ENCODE measurements around the gene TMEM187.

The TMEM187 gene

DNA sequence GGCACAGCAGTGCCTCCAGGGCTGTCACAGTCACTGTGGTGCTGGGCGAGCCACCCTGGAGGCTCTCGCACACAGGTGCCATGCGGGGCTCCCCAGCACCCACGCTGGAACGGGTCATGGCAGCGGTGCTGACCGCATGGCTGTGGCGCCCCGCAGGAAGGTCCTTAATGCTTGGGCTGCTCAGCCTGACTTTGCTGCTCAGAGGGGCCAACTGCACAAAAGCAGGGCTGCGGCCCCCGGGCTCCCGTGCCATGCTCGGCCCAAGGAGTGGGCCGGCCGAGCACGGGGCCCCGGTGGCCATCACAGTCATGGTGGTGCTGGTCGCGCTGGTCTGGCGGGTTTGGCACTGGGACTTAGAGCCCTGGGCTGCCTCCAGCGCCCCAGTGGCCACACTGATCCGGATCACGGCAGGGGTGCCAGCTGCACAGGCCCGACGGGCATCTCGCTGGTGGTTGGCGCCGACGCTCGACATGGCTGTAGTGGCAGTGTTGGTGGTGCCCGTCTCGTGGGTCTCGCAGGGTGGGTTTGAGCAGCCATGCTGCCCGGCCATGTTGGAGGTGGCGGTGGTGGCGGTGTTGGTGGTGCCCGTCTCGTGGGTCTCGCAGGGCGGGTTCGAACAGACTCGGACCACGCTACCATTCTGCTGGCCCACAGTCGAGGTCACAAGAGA is 17.9 kb upstream of the TMEM187 start:
- DNase-seq (ENCODE audit: low read depth), result no peak

- no peak for DNase-seq (ENCODE audit: low read depth)
Observed at GRCh38 chrX:153955228-153955732, 17.3 kb upstream of the TMEM187 start.

- no peak for DNase-seq (ENCODE audit: low read depth)
Observed at GRCh38 chrX:153956044-153956907, 16.3 kb upstream of the TMEM187 start.

- no peak for DNase-seq (ENCODE audit: low read depth)
Observed at GRCh38 chrX:153957224-153957623, 15.3 kb upstream of the TMEM187 start.

DNA sequence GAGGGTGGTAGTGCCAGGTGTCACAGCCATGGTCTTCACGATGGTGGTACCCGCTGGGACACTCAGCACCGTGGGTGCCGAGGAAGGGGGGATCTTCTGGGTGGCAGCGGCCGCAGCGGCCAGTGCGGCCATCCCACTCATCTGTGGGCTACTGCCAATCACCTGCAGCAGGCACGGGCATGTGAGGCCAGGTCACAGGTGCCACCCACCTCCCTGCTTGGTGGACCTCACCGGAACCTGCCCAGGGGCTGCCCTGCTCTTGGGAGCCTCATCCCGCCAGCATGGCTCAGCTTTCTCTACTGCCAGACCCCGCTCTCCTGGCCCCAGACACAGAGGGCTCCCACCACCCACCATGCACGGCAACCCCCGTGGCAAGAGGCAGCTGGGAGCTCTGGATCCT is 13.9 kb upstream of the TMEM187 start:
- DNase-seq (ENCODE audit: low read depth), result no peak

- DNase-seq (ENCODE audit: low read depth), result no peak
Observed at GRCh38 chrX:153959649-153960048, 12.9 kb upstream of the TMEM187 start.

DNA sequence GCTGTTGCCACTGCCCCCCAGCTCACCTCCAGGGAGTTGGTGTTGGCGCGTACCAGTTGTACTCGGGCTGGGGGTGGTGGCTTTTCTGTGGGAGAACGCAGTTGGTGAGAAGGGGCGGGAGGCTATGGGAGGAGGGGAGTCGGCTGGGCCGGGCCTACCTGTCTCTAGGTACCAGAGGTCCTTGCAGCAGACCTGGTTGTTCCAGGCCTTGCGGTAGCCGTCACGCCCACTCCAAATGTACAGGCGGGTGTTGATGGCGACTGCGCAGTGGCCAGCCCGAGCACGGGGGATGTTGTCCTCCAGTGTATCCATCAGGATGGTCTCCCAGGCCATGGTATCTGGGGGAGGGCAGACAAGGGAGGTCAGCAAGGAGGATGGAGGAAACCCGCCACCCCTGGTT is 12.5 kb upstream of the TMEM187 start:
- DNase-seq (ENCODE audit: low read depth), result no peak

DNA sequence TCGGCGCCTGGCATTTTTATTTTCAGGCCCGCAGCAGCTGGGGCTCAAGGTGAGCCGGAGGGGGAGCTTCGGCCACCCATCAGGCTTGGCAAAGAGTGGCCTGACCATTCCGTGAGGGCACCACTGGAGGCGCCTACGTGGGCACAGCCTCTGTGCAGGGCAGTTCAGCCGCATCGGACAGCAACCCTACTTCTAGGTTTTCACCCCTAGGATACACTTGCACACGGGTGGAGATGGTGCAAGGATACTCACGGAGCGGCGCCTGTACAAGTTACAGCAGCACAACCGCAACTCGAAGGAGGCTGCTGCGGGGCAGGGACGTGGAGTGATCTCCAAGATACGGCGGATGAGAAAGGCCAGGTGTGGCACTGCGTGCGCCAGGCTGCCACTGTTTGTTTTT is 11.8 kb upstream of the TMEM187 start:
- DNase-seq (ENCODE audit: low read depth), result no peak

- DNase-seq (ENCODE audit: low read depth), result no peak
Observed at GRCh38 chrX:153961292-153961691, 11.3 kb upstream of the TMEM187 start.

DNA sequence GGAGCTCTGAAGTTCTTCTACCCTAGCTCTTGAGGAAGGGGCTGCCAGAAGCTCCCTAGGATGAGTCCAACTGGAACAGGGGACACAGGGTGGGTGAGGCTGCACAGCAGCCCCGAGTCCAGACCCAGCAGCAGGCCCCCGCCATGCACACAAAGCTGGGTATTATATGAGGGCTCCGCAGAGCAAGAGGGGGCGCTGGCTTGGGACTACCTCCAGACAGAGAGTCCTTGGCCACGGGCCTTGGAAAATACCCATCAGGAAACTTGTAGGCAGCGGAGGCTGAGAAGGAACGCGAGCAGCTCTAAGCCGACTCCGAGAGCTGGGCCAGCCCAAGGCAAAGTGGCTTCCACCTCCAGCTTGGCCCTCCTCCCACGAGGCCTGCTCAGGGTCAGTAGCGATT is 9.0 kb upstream of the TMEM187 start:
- no peak for DNase-seq (ENCODE audit: low read depth)

- no peak for DNase-seq (ENCODE audit: low read depth)
Observed at GRCh38 chrX:153964105-153964504, 8.4 kb upstream of the TMEM187 start.

DNA sequence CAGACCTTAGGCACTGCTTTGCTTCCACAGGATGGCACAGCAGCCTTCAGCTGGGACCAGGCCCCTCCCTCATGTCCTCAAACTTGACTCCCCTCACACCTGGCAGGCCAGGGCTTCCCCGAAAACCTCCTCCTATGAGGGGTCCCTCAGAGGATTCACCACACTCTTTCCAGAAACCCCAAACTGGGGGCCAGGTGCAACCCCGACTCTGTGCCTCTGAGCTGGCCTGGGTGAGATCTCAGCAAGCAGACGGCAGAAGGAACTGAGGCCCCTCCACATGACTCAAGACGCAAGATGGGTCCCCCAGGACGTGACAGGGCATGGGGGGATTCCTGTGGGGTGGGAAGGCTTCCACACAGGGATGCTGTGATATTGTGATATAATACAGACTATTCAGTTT is 7.1 kb upstream of the TMEM187 start:
- DNase-seq (ENCODE audit: low read depth), result no peak

DNA sequence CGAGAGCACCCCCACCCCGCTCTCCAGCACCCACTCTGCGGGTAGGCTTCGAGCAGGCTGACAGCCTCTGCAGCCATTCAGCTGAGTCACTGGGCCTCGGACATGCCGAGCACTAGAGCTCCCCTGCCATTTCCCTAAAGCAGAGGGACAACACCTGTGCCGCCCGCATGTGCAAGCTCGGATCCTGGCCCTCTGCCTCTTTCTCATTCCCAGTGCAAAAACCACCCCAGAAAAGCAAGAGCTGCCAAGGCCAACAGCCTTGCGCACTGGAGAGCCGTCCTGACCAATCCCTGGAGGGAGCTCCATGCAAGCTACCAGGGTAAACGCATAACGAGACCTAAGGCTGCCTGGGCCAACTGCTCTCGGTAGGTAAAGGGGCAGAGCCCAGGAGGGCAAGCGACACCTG is 6.3 kb upstream of the TMEM187 start:
- DNase-seq (ENCODE audit: low read depth), result no peak

GRCh38 chrX:153966841-153967535 is 5.6 kb upstream of the TMEM187 start:
- no peak for DNase-seq (ENCODE audit: low read depth)

DNA sequence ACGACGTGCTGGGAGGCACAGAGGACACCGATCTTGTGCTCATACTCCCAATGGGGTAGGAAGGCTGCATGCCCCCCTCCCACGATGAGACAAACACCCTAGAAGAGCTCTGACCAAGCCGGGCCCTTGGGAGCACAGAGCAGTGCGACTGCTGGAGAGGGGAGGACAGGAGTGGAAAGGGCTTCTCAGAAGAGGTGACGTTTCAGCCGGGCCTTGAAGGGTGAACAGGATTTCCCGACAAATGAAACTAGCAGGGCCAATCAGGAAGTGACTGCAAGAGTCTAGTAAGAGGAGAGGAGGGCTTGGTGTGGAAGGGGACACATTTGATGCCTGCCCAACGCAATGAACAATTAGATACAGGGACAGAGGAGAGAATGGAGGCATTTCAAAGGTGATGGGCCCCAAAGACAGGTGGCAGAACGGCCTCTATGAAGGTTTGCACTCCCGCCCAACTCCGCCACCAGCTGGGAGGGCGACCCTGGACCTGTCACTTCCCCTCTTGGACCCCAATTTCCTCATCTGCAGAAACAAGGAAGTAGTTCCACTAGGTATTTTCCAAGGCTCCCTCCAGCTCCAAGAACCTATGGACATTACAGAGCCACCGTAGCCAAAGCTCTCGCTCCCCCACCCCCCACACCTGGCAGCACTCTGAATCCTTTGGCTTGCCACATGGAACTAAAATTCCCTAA is 4.9 kb upstream of the TMEM187 start:
- DNase-seq (ENCODE audit: low read depth), result no peak

- DNase-seq (ENCODE audit: low read depth), result no peak
Observed at GRCh38 chrX:153968255-153968654, 4.3 kb upstream of the TMEM187 start.

DNA sequence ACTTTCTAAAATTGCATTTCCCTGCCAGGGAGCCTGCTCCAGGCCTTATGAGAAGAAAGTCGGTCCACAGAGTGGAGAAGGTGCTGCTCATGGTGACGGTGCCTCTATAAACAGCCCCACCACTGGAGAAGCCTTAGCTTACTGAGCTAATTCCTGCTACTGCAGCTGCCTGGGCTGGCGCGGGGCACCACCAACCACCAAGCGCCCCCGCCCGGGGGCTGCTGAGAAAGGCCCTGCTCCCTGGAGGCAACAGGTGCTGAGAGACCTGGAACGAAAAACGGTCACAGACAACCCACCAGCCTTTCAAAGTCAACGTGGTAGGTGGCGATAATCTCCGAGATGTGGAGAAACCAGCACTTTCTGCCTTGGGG is 3.8 kb upstream of the TMEM187 start:
- DNase-seq (ENCODE audit: low read depth), result no peak

DNA sequence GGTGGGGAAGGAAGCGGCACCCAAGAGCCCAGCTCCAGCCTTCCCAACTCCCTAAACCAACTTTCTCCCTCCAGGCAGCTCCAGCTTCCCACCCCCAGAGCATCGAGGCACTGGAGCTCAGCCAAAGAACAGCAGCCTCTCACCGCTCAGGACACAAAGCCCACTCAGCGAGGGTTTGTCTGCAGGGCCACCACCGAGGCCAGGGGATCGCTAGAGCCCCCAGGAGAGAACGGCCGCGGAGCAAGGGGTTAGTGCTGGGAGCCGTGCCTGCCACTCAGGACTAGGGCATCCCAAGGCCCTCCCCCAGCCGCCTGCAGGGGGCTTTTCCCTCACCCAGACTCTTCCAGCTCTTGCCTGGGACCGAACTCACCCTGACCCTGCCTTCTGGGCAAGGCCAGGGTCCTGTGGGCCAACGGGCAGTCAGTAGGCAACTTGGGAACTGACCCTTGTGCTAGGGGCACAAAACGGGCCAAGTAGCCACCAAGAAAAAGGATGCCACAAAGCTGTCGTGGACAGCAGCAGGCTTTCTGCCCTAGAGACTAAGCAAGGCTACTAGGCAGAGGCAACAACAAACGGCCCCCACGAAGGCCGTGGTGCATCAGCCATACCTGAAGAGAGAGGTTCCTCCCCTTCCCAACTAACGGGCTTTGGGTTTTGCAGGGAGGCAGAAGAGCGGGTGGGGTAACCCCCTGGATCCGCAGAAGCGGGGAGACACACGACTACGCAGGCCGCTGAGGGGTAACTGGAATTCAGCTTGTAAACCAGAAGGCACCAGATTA is 3.2 kb upstream of the TMEM187 start:
- no peak for DNase-seq (ENCODE audit: low read depth)

- no peak for DNase-seq (ENCODE audit: low read depth)
Observed at GRCh38 chrX:153969904-153970356, 2.6 kb upstream of the TMEM187 start.

GRCh38 chrX:153970357-153971123 is 2.0 kb upstream of the TMEM187 start:
- no peak for DNase-seq (ENCODE audit: low read depth)

DNA sequence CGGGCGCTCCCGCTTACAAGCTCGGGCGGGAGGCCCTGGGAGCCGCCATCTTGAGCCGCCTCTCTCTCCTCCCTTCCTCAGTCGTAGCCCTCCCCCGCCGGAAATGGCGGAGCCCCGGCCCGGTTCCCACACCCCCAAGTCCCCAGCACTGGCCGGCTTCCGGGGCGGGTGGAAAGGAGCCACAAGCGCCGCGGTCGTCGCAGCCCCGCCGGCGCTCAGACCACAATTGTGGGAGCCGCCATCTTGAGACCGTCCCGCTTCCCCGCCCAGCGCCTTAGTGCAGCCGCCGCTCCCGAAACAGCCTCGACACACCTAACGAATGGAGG is 1.5 kb upstream of the TMEM187 start:
- peak; percentile 74 for DNase-seq (ENCODE audit: low read depth)

Measured in activated T-cell treated with anti-CD3 and anti-CD28 coated beads for 1 hour (primary cell).